Endothelial cell (in vitro differentiated cells): ENCODE results near the gene TFB1M. TPM values are rescaled to one million over a fixed set of nuclear protein-coding genes. Genes with fewer than 3 reads are reported as not detected.
A peak's percentile ranks its signal among the peaks of the same experiment; 100 is the strongest.
"Not testable (repeated sequence)": the region's sequence is repeated elsewhere in the genome, so short reads cannot be mapped to it uniquely, and the experiment has no call there.

ENCODE experiments used
- DNase-seq: peaks from one replicate; pipeline ENCODE4 v3.0.0; 2021; ENCODE audit warnings: low spot score
- H3K27ac Mint-ChIP-seq: one replicate; pipeline ENCODE4 v1.8.0; 2021; ENCODE audit warnings: mixed read lengths, inconsistent platforms; ENCODE audit not compliant: unreplicated experiment
- H3K27me3 Mint-ChIP-seq: one replicate; pipeline ENCODE4 v1.8.0; 2021; ENCODE audit warnings: mild to moderate bottlenecking, moderate library complexity, mixed read lengths, inconsistent platforms; ENCODE audit not compliant: unreplicated experiment
- H3K36me3 Mint-ChIP-seq: one replicate; pipeline ENCODE4 v1.8.0; 2021; ENCODE audit warnings: mild to moderate bottlenecking, low read depth, mixed read lengths, inconsistent platforms; ENCODE audit not compliant: unreplicated experiment
- H3K4me1 Mint-ChIP-seq: one replicate; pipeline ENCODE4 v1.8.0; 2021; ENCODE audit warnings: mild to moderate bottlenecking, mixed read lengths, inconsistent platforms; ENCODE audit not compliant: unreplicated experiment
- H3K4me3 Mint-ChIP-seq: one replicate; pipeline ENCODE4 v1.8.0; 2021; ENCODE audit warnings: mild to moderate bottlenecking, mixed read lengths, inconsistent platforms; ENCODE audit not compliant: unreplicated experiment
- H3K9me3 Mint-ChIP-seq: one replicate; pipeline ENCODE4 v1.8.0; 2021; ENCODE audit warnings: mixed read lengths, inconsistent platforms; ENCODE audit not compliant: unreplicated experiment
- CTCF ChIP-seq: fragments of 200-600 bp; sonication (generic); IDR thresholded peaks from one replicate; pipeline ENCODE4 v1.5.0; 2021; ENCODE audit warnings: antibody characterized with exemption; ENCODE audit not compliant: unreplicated experiment
- total RNA-seq: library from RNA; stranded (reverse); fragmentation: NEBNext Ultra II Directional; extraction: Animal tissue kit (Norgen Biotek cat#: 25700); gene quantifications from one replicate; pipeline ENCODE4 v1.2.1, GENCODE V29; 2021; ENCODE audit not compliant: unreplicated experiment

TFB1M gene
- total RNA-seq, 1 donor from 2014 or later, result 25.9 TPM

GRCh38 chr6:155270561-155271091, 43.7 kb downstream of the TFB1M start:
- no peaks in the 10 kb centered on the region for H3K9me3 Mint-ChIP-seq
- peak overlapping the region; percentile 64 for H3K27ac Mint-ChIP-seq
- DNase-seq, result no peak
- no peaks in the 10 kb centered on the region for H3K27me3 Mint-ChIP-seq
- H3K4me1 Mint-ChIP-seq, result peaks cover 38% of the 10 kb centered on the region
- TF ChIP-seq CTCF, result no peak
- H3K4me3 Mint-ChIP-seq, result no peak overlapping the region
- H3K36me3 Mint-ChIP-seq, result peaks cover 10% of the 10 kb centered on the region

DNA sequence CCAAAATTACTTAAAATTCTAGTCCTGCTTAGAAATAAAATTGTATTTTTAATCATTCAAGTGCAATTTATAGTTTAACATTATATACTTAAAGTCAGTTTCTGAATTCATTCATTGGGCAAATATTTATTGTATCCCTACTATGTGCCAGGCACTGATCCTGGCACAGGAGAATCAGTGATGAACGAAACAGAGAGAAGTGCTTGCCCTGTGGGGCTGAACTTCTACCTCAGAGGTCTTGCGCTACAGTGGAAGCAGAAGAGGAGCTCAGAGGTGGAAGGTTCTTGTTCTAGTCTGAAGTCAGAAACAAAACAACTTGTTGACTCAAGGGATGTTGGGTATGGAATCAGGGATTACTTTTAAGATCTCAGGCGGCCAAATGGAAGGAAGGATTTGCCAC, 44.5 kb downstream of the TFB1M start:
- H3K27ac Mint-ChIP-seq, result peak overlapping the region; percentile 68
- peaks cover 10% of the 10 kb centered on the region for H3K36me3 Mint-ChIP-seq
- no peak for DNase-seq
- peaks cover 34% of the 10 kb centered on the region for H3K4me1 Mint-ChIP-seq
- H3K27me3 Mint-ChIP-seq, result no peaks in the 10 kb centered on the region
- no peaks in the 10 kb centered on the region for H3K9me3 Mint-ChIP-seq
- H3K4me3 Mint-ChIP-seq, result no peak overlapping the region
- TF ChIP-seq CTCF, result no peak

DNA sequence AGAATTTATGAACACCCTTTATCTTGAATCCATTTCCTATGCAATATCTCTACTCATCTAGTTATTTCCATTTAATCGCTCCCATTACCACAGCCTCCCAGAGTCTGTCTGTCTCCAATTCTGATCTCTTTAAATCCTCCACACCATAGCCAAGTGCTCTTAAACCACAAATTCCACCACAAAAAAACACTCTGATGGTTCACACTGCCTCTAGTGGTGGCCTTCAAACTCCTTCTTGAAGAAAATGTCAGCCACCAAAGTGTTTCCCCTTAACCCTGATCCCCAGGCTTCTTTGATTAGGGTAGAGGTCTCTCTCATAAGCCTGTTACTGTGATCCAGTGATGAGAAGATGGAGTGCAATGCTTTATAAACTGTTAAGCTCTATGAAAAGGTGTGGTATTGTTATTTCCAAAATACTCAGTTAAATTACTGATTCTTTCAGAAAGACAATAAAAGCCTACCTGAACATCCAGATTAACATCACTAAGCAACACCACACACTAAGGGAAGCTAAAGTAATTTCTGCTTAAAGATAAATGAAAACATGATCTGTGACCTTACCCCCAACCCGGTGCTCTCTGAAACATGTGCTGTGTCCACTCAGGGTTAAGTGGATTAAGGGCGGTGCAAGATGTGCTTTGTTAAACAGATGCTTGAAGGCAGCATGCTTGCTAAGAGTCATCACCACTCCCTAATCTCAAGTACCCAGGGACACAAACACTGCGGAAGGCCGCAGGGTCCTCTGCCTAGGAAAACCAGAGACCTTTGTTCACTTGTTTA, 46.0 kb downstream of the TFB1M start:
- H3K4me3 Mint-ChIP-seq, H3K9me3 Mint-ChIP-seq, H3K27me3 Mint-ChIP-seq, H3K36me3 Mint-ChIP-seq: not testable (repeated sequence)
- Mint-ChIP-seq H3K4me1 (peaks cover 34% of the 10 kb centered on the region), H3K27ac (peak overlapping the region; percentile 14)
- peak; percentile 35 for DNase-seq
- peak; percentile 45 for TF ChIP-seq CTCF

- Mint-ChIP-seq H3K27ac (no peak overlapping the region), H3K4me3 (no peak overlapping the region), H3K27me3 (peaks cover 3% of the 10 kb centered on the region), H3K36me3 (peaks cover 14% of the 10 kb centered on the region), H3K9me3 (no peaks in the 10 kb centered on the region), H3K4me1 (peaks cover 33% of the 10 kb centered on the region)
- no peak for TF ChIP-seq CTCF
- DNase-seq, result no peak
Observed at GRCh38 chr6:155267411-155267810, 46.9 kb downstream of the TFB1M start.

DNA sequence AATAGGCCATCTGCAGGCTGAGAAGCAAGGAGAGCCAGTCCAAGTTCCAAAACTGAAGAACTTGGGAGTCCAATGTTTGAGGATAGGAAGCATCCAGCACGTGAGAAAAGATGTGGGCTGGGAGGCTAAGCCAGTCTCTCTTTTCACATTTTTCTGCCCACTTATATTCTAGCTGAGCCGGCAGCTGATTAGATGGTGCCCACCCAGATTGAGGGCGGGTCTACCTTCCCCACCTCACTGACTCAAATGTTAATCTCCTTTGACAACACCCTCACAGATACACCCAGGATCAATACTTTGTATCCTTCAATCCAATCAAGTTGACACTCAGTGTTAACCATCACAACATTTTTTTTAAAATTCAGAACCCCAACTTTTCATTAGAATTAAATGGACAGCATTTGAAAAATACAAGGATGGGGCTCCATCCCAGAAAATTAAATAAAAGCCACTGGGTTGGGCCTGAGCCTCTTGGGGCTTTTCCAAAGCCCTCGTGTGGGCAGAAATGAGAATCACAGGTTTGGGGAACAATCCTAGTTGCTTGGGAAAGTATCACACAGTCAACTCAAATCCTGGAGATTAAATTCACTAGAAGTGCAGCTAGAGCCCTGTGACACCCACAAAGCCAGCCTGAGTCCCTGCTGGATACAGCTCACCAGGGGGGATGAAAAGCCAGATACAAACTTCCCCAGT, 48.3 kb downstream of the TFB1M start:
- Mint-ChIP-seq H3K27me3 (peaks cover 6% of the 10 kb centered on the region), H3K36me3 (peaks cover 17% of the 10 kb centered on the region), H3K27ac (peak overlapping the region; percentile 41), H3K4me3 (no peak overlapping the region), H3K9me3 (no peaks in the 10 kb centered on the region), H3K4me1 (peaks cover 40% of the 10 kb centered on the region)
- no peak for TF ChIP-seq CTCF
- no peak for DNase-seq
